GM12875 (cell line): ENCODE results near the gene ISYNA1.

Experiments
- H3K4me3 ChIP-seq: one replicate; pipeline ENCODE4 v1.5.1; 2011; ENCODE audit warnings: low read depth, low read length, control low read depth
- TF ChIP-seq, protein P1 (sequence below): IDR thresholded peaks from 2 replicates; pipeline ENCODE4 v1.5.1; 2011; ENCODE audit warnings: low read depth, mild to moderate bottlenecking, control low read depth, inconsistent platforms, low read length, moderate library complexity, borderline replicate concordance; ENCODE audit not compliant: insufficient read depth

ISYNA1 gene

DNA sequence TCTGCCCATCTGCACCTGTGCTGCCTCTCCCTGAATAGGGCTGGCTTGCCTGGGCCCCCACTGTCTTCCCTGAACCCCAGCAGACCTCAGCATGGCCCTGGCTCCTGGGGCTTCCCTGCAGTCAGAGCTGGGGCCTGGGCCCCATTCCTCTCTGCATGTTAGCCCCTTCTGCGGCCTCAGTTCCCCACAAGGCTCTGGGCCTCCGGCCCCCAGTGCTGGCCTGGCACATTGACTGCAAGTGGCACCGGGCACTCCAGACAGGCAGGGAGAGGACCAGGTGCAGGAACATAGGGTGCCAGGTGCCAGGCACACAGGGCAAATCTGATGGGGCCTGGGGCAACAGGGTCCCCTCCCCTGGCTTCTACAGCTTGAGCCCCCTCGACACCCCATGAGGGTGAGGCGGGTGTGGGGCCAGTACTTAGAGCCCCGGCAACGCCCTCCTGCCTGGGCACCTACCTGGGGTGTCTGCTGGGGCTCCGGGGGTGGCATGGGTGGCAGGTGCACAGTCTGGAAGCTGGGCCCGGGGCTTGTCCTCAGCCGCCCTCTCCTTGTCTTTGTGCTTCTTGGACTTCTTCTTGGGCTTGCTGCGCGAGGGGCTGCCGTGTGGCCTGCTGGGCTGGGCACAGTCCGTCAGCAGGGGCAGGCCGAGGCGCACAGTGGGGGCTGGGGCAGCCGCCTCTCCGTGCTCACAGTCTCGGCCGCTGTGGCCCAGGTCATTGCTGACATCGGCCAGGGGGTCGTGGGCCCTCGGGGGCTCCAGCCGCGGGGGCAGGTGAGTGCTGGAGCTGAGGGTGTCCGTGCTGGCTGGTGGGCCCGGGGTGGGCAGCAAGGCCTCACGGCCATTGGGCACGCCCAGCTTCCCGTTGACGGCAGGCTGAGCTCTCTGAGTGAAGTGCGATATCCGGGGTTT, 12.3 kb upstream of the ISYNA1 start:
- TF ChIP-seq, protein P1, sequence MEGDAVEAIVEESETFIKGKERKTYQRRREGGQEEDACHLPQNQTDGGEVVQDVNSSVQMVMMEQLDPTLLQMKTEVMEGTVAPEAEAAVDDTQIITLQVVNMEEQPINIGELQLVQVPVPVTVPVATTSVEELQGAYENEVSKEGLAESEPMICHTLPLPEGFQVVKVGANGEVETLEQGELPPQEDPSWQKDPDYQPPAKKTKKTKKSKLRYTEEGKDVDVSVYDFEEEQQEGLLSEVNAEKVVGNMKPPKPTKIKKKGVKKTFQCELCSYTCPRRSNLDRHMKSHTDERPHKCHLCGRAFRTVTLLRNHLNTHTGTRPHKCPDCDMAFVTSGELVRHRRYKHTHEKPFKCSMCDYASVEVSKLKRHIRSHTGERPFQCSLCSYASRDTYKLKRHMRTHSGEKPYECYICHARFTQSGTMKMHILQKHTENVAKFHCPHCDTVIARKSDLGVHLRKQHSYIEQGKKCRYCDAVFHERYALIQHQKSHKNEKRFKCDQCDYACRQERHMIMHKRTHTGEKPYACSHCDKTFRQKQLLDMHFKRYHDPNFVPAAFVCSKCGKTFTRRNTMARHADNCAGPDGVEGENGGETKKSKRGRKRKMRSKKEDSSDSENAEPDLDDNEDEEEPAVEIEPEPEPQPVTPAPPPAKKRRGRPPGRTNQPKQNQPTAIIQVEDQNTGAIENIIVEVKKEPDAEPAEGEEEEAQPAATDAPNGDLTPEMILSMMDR = no peak
- no peak overlapping the region for H3K4me3 ChIP-seq

DNA sequence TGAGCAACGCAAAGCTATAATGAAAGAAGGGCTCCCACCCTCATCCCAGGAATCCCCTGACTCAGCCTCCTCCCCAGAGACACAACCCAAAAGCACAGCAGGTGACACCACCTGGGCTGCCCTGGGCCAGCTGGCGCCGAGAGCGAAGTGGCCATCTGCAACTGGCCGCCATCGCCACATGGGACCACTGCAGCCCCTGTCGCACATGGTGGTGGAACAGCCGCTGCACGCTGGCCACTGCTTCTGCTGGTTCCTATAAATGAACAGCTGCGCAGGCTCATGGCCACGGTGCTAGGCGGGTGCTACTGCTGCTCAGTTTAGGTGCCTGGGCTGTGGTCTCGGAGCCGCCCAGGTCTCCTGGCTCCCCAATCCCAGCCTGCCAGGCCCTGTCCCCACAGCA, 11.6 kb upstream of the ISYNA1 start:
- TF ChIP-seq, protein P1 = no peak
- no peak overlapping the region for H3K4me3 ChIP-seq

- H3K4me3 ChIP-seq = no peak overlapping the region
- TF ChIP-seq, protein P1 = no peak
Measured at GRCh38 chr19:18446811-18447359, 9.0 kb upstream of the ISYNA1 start.

DNA sequence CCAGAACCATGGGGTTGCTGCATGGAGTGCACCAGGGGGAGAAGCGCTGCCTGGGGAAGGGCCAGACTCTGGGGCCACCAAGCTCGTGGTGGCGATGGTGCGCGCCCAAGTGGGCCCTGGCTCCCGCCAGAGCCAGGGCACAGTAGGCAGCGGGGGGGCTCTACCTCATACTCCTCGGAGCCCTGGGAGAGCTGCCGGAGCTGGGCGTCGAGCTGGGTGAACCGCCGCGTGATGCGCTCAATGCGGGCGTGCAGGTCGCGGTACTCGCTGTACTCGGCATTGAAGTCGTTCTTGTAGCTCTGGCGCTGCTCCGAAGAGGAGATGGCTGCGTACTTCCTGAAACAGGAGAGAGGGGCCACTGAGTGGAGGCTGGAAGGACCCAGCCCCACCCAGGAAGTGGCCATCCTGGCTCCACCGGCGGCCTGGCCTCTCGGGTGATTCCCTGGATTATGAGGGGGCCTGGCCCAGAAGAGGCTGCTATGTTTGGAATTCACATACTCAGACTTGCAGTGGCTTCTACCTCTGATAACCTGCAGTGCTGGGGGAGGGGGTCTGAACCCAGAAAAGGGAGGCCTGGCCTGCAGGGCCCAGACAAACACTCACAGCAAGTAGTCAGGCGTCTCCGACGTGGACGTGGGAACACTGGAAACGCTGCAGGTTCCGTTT, 8.3 kb upstream of the ISYNA1 start:
- TF ChIP-seq, protein P1 = no peak
- no peak overlapping the region for H3K4me3 ChIP-seq

DNA sequence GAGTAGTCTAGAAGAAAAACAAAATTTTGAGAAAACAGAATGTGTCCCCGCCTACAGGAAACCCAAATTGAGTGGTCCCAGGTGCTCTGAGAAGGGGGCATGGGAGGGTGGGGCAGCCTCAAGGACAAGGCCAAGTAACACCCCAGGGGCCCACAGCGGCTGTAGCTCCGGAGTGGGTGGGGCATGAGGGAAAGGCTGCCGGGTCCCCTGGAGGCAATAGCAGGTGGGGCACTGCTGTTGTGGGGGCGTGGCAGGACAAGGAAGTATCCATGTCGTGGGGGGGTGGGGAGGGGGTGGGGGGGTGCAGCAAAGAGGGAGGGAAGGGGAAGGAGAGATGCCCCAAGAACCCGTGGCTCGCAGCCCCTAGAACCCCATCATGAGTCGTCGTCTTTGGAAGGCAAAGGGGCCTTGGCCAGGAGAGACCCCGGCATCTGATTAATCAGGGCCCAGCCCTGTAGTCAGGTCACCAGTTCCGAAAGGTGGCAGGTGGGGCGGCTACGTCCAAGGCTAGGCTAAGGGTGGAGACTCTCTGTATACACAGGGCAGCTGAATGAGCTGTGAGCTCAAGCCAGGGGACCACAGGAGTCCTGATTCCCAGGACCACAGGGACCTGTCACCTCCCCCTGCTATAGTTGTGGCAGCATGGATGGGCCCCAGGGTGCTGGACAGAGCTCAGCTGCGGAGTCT, 7.5 kb upstream of the ISYNA1 start:
- no peak overlapping the region for H3K4me3 ChIP-seq
- TF ChIP-seq, protein P1 = no peak

GRCh38 chr19:18444513-18444912, 6.6 kb upstream of the ISYNA1 start:
- TF ChIP-seq, protein P1 = no peak
- no peak overlapping the region for H3K4me3 ChIP-seq
